Right ventricle myocardium superior (tissue), 1 donor: ENCODE results near the gene DYNC1I1. TPM values are rescaled to one million over a fixed set of nuclear protein-coding genes. Genes with fewer than 3 reads are reported as not detected.

ENCODE experiments used
- ATAC-seq: fragments of 200-7000 bp; cut with Tn5 transposase; one replicate; pipeline ENCODE4 v1.9.1; 2020; ENCODE audit warnings: mild to moderate bottlenecking; ENCODE audit not compliant: poor library complexity
- DNase-seq: peaks from one replicate; pipeline ENCODE4 v3.0.0-alpha.2; 2020
- intact Hi-C: fragments of 100-400 bp; cut with DNase I; formaldehyde crosslinking; loops from one replicate; pipeline ENCODE4 v1.11.2; 2022
- total RNA-seq: library from RNA; stranded (reverse); fragmentation: NEBNext Ultra II Directional; extraction: Animal tissue kit (Norgen Biotek cat#: 25700); gene quantifications from one replicate; pipeline ENCODE4 v1.2.1, GENCODE V29; 2021
- donor health status: DM: no; HTN: yes; CAD: no; lungs with severe emphysema.

Gene DYNC1I1
- total RNA-seq, 1 donor from 2014 or later: 35.6 TPM

GRCh38 chr7:95828824-95829790 is 56.8 kb downstream of the DYNC1I1 start:
- intact Hi-C loops: no loop called here
- no peak for ATAC-seq
- no peak for DNase-seq

GRCh38 chr7:95840953-95841950 is 68.9 kb downstream of the DYNC1I1 start:
- intact Hi-C loops: no loop called here
- DNase-seq: no peak
- no peak for ATAC-seq

- DNase-seq: no peak
- intact Hi-C loops: no loop called here
- no peak for ATAC-seq
These were observed 70.9 kb downstream of the DYNC1I1 start for GRCh38 chr7:95843286-95843685.

GRCh38 chr7:95845007-95845406 is 72.7 kb downstream of the DYNC1I1 start:
- DNase-seq (no peak), ATAC-seq (peak; percentile 29)
- intact Hi-C loops: no loop called here

GRCh38 chr7:95847061-95847460 is 74.7 kb downstream of the DYNC1I1 start:
- ATAC-seq (no peak), DNase-seq (no peak)
- intact Hi-C loops: no loop called here

GRCh38 chr7:95859429-95859828 is 87.1 kb downstream of the DYNC1I1 start:
- intact Hi-C loops: no loop called here
- DNase-seq (no peak), ATAC-seq (no peak)

GRCh38 chr7:95861041-95861440 is 88.7 kb downstream of the DYNC1I1 start:
- ATAC-seq: no peak
- no peak for DNase-seq
- intact Hi-C loops: no loop called here

GRCh38 chr7:95863623-95864022 is 91.3 kb downstream of the DYNC1I1 start:
- ATAC-seq: no peak
- no peak for DNase-seq
- intact Hi-C loops: no loop called here

GRCh38 chr7:95865716-95866371 is 93.5 kb downstream of the DYNC1I1 start:
- DNase-seq: no peak
- intact Hi-C loops: no loop called here
- no peak for ATAC-seq

GRCh38 chr7:95867309-95867708 is 95.0 kb downstream of the DYNC1I1 start:
- no peak for DNase-seq
- intact Hi-C loops: no loop called here
- no peak for ATAC-seq

- peak; percentile 84 for ATAC-seq
- DNase-seq: no peak
- intact Hi-C loops: loop anchor here (2.0 to 10.0 kb wide), 2 partner anchors 148 to 356 kb away; no protein-coding TSS in a partner anchor
These were observed 98.9 kb downstream of the DYNC1I1 start for GRCh38 chr7:95871075-95871848.

GRCh38 chr7:95871896-95872295 is 99.5 kb downstream of the DYNC1I1 start:
- intact Hi-C loops: loop anchor here (2.0 to 10.0 kb wide), 2 partner anchors 149 to 357 kb away; no protein-coding TSS in a partner anchor
- ATAC-seq: no peak

GRCh38 chr7:95874129-95874528 is 101.8 kb downstream of the DYNC1I1 start:
- ATAC-seq (no peak), DNase-seq (no peak)
- intact Hi-C loops: loop anchor here (10.0 kb wide), 1 partner anchor 359 kb away; no protein-coding TSS in a partner anchor

More at GRCh38 chr7:95871896-95872295, 99.5 kb downstream of the DYNC1I1 start:
- DNase-seq: no peak

GRCh38 chr7:95874541-95875265 is 102.3 kb downstream of the DYNC1I1 start:
- ATAC-seq (peak; percentile 43), DNase-seq (no peak)
- intact Hi-C loops: loop anchor here (10.0 kb wide), 1 partner anchor 360 kb away; no protein-coding TSS in a partner anchor

- DNase-seq: no peak
- intact Hi-C loops: loop anchor here (10.0 kb wide), 1 partner anchor 361 kb away; no protein-coding TSS in a partner anchor
- ATAC-seq: no peak
These were observed 103.2 kb downstream of the DYNC1I1 start for GRCh38 chr7:95875519-95875918.

GRCh38 chr7:95878677-95879076 is 106.3 kb downstream of the DYNC1I1 start:
- no peak for ATAC-seq
- intact Hi-C loops: loop anchor here (10.0 kb wide), 1 partner anchor 364 kb away; no protein-coding TSS in a partner anchor
- DNase-seq: no peak

GRCh38 chr7:95881597-95881996 is 109.2 kb downstream of the DYNC1I1 start:
- DNase-seq: no peak
- intact Hi-C loops: no loop called here
- ATAC-seq: no peak
